HG03439 (cell line): Measurements from ENCODE around the gene ITPR3.

Experiments
- ATAC-seq: cut with Tn5 transposase; IDR thresholded peaks from one replicate; pipeline ENCODE4 v1.9.1; 2021; ENCODE audit warnings: mild to moderate bottlenecking, moderate library complexity; ENCODE audit not compliant: unreplicated experiment

The ITPR3 gene

DNA sequence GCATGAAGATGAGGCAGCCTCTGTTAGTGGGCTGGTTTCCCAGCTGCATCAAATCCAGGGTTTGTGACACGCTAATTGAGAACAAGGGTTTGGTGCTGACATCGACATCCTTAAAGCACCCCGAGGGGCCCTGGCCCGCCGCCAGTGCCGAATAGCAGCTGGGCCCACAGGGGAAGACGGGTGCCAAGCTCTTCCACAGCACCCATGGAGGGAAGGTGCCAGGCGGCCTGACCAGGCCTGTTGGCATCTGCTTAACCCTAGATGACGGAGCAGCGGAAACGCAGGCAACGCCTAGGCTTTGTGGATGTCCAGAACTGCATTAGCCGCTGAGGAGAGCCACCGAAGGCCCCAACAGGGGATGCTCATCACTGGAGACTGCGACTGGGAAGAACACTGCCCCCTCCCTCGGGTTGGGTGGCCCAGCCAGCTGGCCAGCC, 74.3 kb downstream of the ITPR3 start:
- ATAC-seq = no peak

DNA sequence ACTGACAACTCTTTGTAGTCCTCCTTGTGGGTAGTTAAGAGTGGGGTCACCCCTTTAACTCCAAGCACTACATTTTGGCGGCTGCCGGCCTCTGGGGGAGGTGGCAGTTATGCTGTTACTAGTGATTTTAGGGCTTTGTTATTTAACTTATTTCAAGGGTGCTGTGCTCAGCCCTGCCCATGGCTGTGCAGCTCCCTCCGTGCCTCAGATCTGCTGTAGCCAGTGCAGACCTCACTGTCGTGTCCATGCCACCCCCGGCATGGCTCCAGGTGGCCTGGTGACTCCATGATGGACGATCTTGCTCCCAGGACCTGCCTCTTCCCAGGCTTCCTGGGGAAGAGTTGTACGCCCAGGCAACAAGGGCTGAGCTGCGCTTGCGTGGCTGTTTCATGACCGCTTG, 75.0 kb downstream of the ITPR3 start:
- no peak for ATAC-seq

DNA sequence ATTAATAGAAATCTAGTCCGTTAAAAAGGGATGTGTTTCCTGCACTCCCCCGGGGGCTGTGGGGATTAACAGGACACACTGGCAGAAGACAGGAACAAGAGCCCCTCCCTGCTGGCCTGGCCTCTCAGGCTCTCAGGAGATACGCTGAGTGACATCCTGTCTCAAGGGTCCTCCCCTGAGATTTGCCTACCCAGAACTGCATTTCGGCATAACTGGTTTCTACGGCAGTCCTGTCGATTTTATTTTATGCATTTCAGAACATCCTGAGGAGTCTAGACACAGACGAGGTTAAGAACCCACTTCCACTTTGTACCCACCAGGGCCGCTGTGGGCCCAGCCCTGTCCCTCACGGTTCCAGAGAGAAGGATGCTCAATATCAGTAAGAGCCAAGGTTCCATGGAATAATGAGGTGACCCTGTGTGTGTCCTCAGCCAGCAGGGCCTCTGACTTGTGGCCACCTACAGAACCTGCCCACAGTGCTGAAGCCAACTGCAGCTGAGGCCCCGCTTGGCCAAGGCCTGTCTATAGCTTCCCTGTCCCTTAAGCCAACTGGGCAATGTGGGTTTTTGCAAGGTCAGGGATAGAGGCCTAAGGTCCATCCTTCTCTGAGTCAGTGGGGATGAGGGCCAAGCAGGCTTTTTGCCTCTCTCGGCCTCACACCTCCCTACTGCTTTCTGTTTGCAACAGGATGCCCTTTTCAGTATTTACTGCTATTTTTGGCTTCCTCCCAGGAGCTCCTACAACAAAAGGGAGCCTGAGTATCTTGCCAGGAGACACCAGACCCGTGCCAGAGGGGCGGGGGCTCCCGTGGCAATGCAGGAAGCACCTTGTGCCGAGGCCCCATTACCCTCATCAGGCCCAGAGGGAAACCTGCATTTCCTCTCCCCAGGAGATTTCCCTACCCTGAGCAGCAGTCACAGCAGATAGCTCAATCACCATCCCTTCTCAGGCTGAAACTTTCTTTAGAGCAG, 75.7 kb downstream of the ITPR3 start:
- no peak for ATAC-seq

DNA sequence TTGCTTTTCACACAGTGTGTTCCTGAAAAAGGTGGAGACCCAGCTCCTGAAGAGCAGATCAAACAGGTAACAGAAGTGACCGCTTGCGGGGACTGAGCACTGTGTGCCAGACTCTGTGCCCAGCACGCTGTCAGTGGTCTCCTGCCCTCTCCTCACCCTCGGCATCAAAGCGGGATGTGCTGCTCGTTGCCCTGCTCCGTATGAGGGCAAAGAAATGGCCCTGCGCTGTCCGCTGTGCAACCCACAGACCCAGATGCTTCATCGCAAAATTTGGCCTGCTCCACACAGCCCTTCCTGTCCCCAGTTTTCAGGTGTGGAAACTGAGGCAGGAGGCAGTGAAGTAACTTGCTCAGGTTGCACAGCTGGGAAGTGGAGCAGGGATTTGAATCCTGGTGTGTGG, 76.7 kb downstream of the ITPR3 start:
- ATAC-seq = no peak

DNA sequence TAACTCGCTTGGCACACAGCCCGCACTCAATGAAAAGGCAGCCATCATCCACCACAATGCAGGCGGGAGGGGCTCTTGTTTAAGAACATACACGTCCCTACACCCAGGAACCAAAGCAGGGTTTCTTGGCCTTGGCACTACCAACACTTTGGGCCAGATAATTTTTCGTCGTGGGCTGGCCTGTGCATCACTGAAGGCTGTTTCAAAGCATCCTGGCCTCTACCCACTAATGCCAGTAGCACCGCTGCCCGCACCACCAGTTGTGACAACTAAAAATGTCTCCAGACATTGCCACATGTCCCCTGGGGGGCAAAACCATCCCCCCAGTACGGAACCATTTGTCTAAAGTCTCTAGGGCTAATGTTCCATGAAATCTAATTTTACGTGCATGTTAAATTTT, 77.4 kb downstream of the ITPR3 start:
- ATAC-seq = no peak

DNA sequence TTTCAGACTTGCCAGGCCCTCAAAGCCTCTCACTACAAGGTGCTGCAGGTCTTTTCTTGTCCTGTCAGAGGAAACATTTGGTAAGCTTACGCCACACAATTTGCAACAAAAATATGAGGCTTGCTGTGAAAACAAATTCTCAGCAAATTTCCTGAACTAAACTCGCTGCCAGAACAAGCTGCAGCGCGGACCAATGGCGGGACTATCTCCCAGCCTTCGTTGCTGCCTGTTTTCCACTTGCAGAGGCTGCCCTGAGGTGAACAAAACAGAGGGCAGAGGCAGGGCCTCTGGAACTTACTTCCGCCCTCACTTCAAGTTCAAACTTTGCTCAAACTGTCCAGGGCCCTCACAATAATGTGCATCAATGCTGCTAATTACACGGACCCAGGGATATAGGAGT, 78.0 kb downstream of the ITPR3 start:
- ATAC-seq = no peak

DNA sequence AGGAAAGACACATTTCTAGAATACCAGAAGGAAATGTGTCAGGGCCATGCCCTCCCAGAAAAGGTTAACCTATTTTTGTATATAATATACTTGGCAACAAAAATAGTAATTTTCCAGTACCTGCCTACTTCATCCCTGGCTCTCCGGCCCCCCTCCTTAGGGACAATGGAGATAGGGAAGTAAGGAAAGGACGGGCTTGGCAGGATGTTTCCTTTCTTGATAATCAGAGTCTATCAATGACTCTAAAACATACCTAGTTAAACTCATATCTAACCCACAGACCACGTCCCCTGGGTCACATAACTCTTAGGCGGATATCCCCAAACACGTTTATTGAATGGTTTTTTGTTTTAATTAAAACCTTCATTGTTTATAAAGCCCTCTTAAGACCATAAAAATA, 78.6 kb downstream of the ITPR3 start:
- no peak for ATAC-seq

DNA sequence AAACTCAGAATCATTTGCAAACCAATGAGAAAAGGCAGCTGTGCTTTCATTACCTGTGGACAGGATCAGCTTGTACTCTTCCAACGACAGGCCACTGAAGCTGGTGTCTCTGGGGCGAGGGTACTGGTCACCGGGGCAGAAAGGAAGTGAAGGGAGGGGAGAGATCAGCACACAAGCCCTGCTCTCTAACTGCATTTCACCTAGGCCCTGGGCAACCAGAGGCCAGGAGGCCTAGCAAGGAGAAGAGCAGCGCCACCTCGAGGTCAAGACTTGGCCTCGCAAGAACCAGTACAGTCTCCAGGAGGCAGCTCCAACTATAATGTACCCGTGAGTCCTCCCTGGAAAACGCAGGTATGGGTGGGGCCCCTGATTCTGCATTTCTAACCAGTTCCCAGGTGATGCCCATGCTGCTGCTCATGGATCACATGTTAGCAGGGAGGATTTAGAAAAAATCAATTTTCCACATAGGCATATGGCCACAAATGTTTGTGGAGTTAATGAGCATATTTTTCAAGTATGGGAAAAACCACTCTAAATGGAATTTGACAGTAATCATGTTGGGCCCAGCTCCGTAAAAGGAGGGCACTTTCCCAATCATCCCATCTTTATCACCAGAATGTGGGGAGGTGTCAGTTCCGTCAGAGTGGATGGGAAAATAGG, 79.4 kb downstream of the ITPR3 start:
- ATAC-seq = no peak

DNA sequence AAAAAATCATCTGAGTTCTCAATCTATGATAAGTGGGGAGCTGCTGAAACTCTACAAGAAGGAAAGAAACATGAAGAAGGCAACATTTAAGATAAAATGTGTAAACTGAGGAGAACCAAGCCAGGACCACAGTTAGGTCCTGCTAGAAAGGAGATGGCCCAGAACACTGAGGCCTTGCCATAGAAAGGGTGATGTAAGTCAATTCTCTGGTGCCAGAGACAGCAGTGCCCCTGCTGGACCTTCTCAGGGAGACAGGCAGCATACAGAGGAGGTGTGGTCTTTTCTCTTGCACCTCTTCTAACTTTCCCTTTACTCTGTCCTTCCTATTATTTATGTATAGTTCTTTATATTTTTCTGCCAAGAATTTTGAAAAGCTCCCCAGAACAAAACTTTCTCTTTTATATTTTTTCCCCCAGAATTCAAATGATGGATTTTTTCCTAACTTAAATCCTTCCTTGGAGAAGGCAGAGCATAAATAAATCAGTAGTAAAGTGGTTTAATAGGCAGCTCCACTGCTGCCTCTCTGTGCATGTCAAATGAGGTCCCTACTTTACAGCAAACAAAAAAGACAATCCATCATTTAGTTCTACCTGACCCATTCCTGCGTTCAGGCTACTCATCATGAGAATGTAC, 81.3 kb downstream of the ITPR3 start:
- ATAC-seq = no peak

DNA sequence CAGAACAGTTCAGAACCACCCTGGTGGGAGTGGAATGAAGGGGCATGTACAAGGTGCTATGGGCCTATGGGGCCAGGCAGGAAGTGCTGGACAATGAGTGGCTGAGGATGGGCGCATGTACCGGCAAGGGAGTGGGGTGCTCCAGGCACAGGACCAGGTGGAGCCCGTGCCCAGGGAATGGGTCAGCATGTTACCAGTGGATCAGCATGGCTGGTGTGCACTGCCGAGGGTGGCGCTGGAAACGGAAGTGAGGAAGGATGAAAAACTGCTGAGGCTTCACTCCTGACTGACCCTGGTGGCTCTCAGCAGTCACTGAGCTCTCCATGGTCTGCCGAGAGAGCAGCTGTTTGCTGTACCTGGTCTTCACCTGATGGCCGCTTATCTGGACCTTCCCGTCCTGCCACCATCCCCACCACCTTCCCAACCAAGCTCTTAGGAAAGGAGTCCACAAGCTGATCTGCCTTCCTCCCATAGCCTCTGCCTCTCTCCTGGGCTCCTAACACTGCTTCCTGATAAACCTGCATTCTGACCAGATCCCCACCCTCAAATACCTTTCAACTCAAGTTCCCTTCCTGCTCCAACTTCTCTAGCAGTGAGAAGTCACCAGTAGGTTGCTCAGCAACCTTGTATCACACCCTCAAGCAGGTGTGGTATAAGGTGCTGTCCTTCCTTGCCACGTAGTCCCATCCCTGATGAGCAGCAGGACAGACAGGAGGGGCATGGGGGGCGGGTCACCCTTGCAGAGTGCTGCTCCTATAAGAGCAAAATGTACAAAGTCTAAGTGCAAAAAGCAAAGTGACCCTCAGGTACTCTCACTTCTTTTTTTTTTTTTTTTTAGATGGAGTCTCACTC, 83.3 kb downstream of the ITPR3 start:
- no peak for ATAC-seq

DNA sequence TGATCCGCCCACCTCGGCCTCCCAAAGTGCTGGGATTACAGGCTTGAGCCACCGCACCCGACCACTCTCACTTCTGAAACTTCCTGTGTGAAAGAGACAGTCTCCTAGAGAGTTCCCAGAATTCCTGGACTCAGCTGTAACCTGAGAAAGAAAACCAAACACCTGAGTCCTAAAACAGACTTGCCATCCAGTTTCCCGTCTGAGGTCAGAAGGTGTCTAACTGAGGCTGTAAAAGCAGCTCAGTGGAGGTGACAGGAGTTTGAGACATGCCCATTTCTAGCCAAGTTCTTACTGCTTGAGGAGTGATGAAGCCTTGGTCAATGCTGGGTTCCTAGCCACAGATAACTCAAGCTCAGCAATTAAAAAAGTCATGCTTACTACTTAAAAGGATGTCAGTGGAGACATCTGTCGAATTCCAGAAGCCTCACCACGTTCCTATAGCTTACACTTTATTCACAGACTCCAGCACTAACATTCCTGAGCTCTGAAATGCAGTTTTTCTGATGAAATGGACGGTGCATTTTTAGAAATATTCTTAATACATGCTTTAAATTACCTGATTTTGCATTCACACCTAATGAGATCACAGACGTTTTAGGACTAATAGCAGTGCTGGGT, 84.3 kb downstream of the ITPR3 start:
- ATAC-seq = no peak

DNA sequence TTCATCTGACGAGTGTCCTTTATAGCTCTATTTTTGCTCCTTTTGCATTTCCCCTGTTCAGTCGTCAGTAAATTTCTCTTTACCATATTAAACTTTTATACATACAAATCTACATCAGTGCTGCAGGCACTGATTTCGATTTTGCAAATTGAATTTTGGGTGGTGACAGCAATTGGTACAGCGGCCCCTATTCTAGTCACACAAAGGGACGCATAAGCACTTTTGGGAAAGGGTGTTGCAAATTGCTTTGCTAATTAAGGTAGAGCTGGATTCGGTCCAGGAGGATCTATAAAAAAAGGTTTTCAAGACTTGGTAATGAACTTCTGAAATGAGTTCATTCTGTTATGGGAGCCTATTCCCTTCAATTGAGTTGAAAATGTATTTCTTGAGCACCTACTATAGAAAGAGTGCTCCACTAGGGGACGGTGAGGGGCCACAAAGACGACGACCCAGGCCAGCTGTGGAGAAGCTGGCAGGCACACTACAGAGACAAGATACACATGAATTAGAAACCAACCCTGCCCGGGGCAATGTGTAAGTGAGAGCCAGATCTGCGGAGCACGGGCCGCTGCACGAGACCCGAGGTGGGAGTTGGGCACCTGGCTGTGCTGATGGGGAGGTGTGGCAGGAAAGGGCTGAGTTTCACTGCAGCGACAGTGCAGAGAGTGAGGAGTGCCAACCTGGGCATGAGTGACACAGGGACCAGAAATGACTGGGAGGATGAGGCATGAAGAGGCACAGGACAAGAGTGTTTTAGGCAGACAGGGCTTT, 85.0 kb downstream of the ITPR3 start:
- ATAC-seq = no peak

DNA sequence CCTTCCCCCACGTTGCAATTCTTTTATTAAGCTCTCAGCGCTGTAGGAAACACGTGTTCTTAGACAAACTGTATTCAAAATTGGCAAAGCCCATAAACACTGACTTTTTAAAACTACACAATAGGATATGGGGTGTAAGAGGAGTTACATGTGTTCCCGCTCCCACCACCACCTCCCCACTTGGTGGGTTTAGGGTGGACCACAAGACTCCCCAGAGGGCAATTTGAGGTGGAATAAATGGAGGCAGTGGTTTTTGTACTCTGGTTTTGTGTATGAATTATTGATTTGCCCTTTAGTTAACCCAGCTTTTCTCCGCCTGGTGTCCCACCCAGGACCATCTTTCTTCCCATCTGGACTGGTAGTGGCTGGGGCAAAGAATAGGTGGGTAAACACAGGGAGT, 86.6 kb downstream of the ITPR3 start:
- ATAC-seq = no peak

DNA sequence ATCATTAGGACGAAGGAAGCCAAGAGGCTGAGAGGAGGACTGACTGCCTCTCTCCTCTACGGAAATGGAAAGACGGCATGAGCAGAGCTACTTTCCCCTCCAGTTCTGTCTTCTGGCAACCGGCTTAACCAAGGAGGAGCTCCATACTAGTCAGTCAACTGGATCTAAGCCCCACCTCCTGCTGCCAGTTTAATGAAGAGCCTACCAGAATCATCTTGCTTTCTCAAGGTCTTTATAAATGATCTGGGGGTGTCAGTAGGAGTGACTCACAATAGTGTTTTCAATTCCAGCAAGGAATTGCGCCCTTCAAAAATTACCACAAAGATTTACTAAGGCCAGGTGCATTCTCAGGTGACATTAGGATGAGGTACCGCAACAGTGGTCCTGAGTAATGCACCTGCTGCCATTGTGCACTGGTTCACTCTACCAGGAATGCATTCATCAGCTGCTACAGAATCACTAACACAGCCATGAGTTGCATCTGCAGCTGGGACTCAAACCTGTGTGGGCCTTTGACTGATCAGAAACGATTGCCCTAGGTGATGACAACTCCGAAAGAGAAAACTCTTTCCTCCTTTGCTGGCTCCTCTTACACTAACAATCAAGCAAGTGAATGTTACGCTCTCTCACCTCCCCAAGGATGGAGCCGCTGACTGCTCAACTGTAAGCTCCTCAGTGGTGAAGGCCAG, 87.5 kb downstream of the ITPR3 start:
- no peak for ATAC-seq

DNA sequence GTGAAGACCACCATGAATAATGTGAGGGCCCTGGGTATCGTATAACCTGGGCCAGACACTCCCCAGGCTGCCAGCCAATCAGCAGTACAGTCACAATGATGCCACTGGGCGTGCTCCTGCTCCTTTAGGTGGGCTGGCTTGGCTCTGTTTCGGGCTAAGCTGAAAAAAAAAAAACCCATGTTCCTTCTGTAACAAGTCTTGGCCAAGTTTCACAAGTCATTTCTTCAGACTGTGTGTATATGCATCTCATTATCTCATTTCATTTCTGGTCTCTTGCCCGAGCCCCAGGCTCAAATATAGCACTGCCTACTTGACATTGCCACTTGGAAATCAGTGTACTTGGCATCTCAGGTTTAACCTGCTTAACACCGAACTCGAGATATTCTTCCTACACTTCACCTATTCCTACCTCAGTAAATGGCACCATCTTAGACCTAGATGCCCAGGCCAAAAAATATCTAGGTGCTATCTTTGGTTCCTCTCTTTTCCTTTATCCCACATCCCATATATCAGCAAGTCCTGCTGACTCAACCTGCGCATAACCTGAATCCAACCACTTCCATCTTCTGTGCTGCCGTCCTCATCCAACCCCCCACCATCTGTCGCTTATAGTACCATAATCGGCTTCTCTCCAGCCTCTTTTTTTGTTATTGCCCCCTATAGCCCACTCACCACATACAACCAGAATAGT, 88.6 kb downstream of the ITPR3 start:
- ATAC-seq = no peak

DNA sequence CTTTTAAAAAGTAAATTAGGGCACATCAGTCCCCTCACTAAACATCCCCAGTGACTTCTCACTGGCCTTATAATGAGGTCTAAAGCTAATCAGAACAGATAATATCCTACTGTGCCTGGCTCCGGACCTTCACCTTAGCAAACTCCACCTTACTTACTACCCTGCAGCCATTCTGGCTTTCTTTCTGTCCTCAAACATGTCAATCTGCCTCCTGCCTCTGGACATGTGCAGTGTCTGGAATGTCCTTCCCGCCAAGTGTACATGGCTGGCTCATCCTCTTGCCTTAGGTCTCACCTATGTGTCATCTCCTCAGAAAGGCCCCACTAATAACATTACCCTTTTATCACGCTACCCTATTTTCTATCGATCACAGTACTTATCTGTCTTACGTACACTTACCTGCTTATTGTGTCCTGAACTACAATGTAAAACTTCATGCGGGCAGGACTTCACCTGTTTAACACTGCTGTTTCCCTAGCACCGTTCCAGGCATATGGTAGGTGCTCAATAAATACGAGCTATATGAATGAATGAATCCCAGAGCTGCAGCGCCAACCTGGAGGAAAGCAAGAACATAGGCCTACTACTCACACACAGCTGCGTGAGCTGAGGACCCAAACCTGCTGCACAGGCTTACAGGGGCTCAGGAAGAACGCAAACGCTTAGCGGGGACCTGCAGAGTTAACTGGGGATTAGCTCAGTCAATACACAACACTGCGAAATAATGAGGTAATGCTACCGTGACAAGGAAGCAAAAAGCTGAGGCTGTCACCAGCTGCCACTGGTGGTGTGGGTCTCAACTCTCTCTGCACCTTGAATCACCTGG, 89.4 kb downstream of the ITPR3 start:
- no peak for ATAC-seq
